A549 (cell line): ENCODE results near the gene NELFB. TPM values are rescaled to one million over a fixed set of nuclear protein-coding genes. Genes with fewer than 3 reads are reported as not detected.

Experiments
- ATAC-seq, 2 experiments: fragments of 200-7000 bp in 1 of 2; fragments of >200 bp in 1 of 2; cut with Nextera tagmentation in 1 of 2; cut with Tn5 transposase in 1 of 2; 3 replicates each; pipeline versions ENCODE4 v1.8.0 to v1.9.1; 2018 to 2020; ENCODE audit warnings: mild to moderate bottlenecking in 1 of 2, moderate library complexity in 1 of 2
- CTCF ChIA-PET: fragments of 300-600 bp; sonication (Branson Sonifier 250); formaldehyde crosslinking; extraction: SDS; loops from one replicate; lab custom pipeline; 2021; ENCODE audit warnings: antibody characterized with exemption, inconsistent platforms; lab: Yijun Ruan, JAX
- POLR2A ChIA-PET: fragments of 350-600 bp; formaldehyde crosslinking; extraction: SDS; loops from one replicate; lab custom pipeline; 2021; ENCODE audit warnings: antibody characterized with exemption, inconsistent platforms; lab: Yijun Ruan, JAX
- DNase-seq, 2 experiments: peaks; one replicate each; pipeline versions ENCODE4 v3.0.0 to v3.0.0-alpha.2; 2011 to 2016; ENCODE audit warnings: low read depth in 1 of 2, low spot score in 1 of 2
- FAIRE-seq: peaks from 2 replicates; lab custom pipeline; 2011; peaks lifted over from hg19 to GRCh38; lab: Jason Lieb, UNC
- H3K27ac ChIP-seq, 2 experiments: fragments of >200 bp; sonication (Bioruptor Twin); formaldehyde crosslinking; 3 replicates each; pipeline ENCODE4 v1.5.1; 2016 to 2017
- H3K4me1 ChIP-seq: fragments of >200 bp; sonication (Bioruptor Twin); formaldehyde crosslinking; 3 replicates; pipeline ENCODE4 v1.6.1; 2016
- H3K4me2 ChIP-seq: fragments of >200 bp; sonication (Bioruptor Twin); formaldehyde crosslinking; 3 replicates; pipeline ENCODE4 v1.6.1; 2016
- H3K4me3 ChIP-seq: fragments of >200 bp; sonication (Bioruptor Twin); formaldehyde crosslinking; 3 replicates; pipeline ENCODE4 v1.5.1; 2016
- H3K9me3 ChIP-seq: fragments of >200 bp; sonication (Bioruptor Twin); formaldehyde crosslinking; 3 replicates; pipeline ENCODE4 v1.6.1; 2016
- BCL3 ChIP-seq: fragments of >200 bp; sonication (Bioruptor Twin); formaldehyde crosslinking; IDR thresholded peaks from 3 replicates; pipeline ENCODE4 v1.6.1; 2016
- CBX8 ChIP-seq: fragments of 200-600 bp; sonication (generic); IDR thresholded peaks from 2 replicates; pipeline ENCODE4 v1.6.1; 2016
- FOSB ChIP-seq: fragments of 250-450 bp; sonication (Bioruptor Pico); IDR thresholded peaks from 2 replicates; pipeline ENCODE4 v1.5.0; 2020; ENCODE audit warnings: mild to moderate bottlenecking, moderate library complexity
- FOSL2 ChIP-seq, 2 experiments: fragments of 450-650 bp in 1 of 2; fragments of >200 bp in 1 of 2; sonication (Bioruptor Twin) in 1 of 2; formaldehyde crosslinking; IDR thresholded peaks; 2 replicates each; pipeline versions ENCODE4 v1.5.0 to v1.6.1; 2016 to 2020; ENCODE audit warnings: mild to moderate bottlenecking in 1 of 2, moderate library complexity in 1 of 2
- GATA3 ChIP-seq: IDR thresholded peaks from 2 replicates; pipeline ENCODE4 v1.6.1; 2012; ENCODE audit warnings: borderline replicate concordance
- HDAC2 ChIP-seq: fragments of 200-600 bp; sonication (generic); IDR thresholded peaks from 2 replicates; pipeline ENCODE4 v1.6.1; 2016
- NR3C1 ChIP-seq: fragments of >200 bp; sonication (Bioruptor Twin); formaldehyde crosslinking; IDR thresholded peaks from 3 replicates; pipeline ENCODE4 v1.6.1; 2017
- PHF8 ChIP-seq: fragments of 200-600 bp; sonication (generic); IDR thresholded peaks from 2 replicates; pipeline ENCODE4 v1.6.1; 2016; ENCODE audit warnings: low read depth, mild to moderate bottlenecking, antibody characterized with exemption, moderate library complexity, borderline replicate concordance
- POLR2AphosphoS2 ChIP-seq: conservative IDR thresholded peaks from 2 replicates; pipeline ENCODE4 v1.6.1; 2012; ENCODE audit warnings: low read length, improper control_type of control experiment, inconsistent platforms
- REST ChIP-seq: fragments of 200-600 bp; sonication (generic); IDR thresholded peaks from 2 replicates; pipeline ENCODE4 v1.6.1; 2016; ENCODE audit warnings: antibody characterized with exemption, mild to moderate bottlenecking, moderate library complexity
- RNF2 ChIP-seq: fragments of 200-600 bp; sonication (generic); IDR thresholded peaks from 2 replicates; pipeline ENCODE4 v1.6.1; 2016; ENCODE audit warnings: low read depth, mild to moderate bottlenecking, antibody characterized with exemption, moderate library complexity, borderline replicate concordance
- SMC3 ChIP-seq: fragments of >200 bp; sonication (Bioruptor Twin); formaldehyde crosslinking; IDR thresholded peaks from 3 replicates; pipeline ENCODE4 v1.6.1; 2018; ENCODE audit warnings: inconsistent platforms
- TFCP2L1 ChIP-seq: fragments of 250-450 bp; sonication (Bioruptor Pico); IDR thresholded peaks from 2 replicates; pipeline ENCODE4 v1.5.0; 2021; ENCODE audit warnings: mild to moderate bottlenecking
- ZC3H11A ChIP-seq: fragments of 450-650 bp; IDR thresholded peaks from 2 replicates; pipeline ENCODE4 v1.6.1; 2014; ENCODE audit warnings: antibody characterized with exemption, mild to moderate bottlenecking
- ZFP36 ChIP-seq: fragments of 450-650 bp; IDR thresholded peaks from 2 replicates; pipeline ENCODE4 v1.6.1; 2014; ENCODE audit warnings: borderline replicate concordance; ENCODE audit not compliant: partially characterized antibody
- WGBS: methylation state at CpG from one replicate; pipeline ENCODE4 v1.1.6; 2017; ENCODE audit errors: missing lambda C conversion rate; 5-methylcytosine and 5-hydroxymethylcytosine counted together
- polyA plus RNA-seq, 4 experiments: library from polyadenylated mRNA; depleted of rRNA in 3 of 4; stranded (reverse); fragments of >200 nt; fragmentation: RNase III in 1 of 4; extraction: RNeasy Plus Mini Kit Qiagen cat#74134 plus additional on column Dnase treatment in 1 of 4; gene quantifications; 2 replicates in 3 of 4; 3 replicates in 1 of 4; pipeline ENCODE4 v1.2.3, GENCODE V29; 2011 to 2017
- TF ChIP-seq, protein P1 (sequence below): IDR thresholded peaks from 2 replicates; pipeline ENCODE4 v1.6.1; 2012; ENCODE audit warnings: low read depth, borderline replicate concordance
- TF ChIP-seq, protein P2 (sequence below): fragments of 250-450 bp; sonication (Bioruptor Pico); IDR thresholded peaks from 2 replicates; pipeline ENCODE4 v1.5.0; 2021; ENCODE audit warnings: mild to moderate bottlenecking, moderate library complexity, borderline replicate concordance
- TF ChIP-seq, protein P3 (sequence below): fragments of 150-350 bp; IDR thresholded peaks from 2 replicates; pipeline ENCODE4 v1.6.1; 2014; ENCODE audit warnings: low read depth, mild to moderate bottlenecking, low read length

The NELFB gene
- polyA plus RNA-seq, 2 of the 4 experiments (the other 2 are of a cell fraction) = 31.8 to 45.3 TPM

DNA sequence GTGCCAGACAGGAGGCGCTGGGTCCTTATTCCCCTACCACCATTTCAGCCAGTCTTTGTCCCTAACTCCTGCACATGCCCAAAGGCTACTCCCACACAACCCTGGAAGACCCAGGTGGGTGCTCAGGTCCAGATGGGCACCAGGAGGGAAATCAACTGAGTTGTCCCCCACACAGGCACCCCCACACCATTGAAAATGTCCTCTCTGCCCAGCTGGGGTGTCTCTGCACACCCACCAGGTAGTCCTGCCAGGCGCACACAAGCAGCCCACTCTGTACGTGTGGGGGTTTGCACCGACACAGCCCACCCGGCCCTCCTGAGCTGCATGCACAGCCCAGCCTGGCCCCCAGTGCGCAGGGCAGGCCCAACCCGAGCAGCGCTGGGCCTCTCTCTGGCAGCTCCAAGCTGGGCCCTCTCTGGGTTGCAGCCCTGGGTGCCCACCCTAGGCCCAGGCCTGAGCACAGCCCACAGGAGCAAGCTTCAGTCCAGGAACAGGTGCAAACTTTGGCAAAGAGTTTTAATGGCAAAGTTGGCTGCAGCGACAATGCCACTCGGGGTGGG is 35.3 kb upstream of the NELFB start:
- H3K4me3 ChIP-seq = no peak overlapping the region
- H3K9me3 ChIP-seq = no peaks in the 10 kb centered on the region
- TF ChIP-seq GATA3 = no peak
- 0 out of 2 replicates have a peak, but pooled peaks have one; percentile 40 for TF ChIP-seq POLR2AphosphoS2
- POLR2A ChIA-PET = interaction anchor here (1.6 kb wide), 1 partner anchor 21 kb away, joined by 6 read pairs; the partner anchor contains the start of gene TUBB4B
- H3K4me2 ChIP-seq = no peak overlapping the region
- 96% methylated on average over 7 of the region's 10 CpGs for WGBS
- H3K27ac ChIP-seq = no peak overlapping the region
- DNase-seq = no peak
- CTCF ChIA-PET = interaction anchor here (1.4 to 9.9 kb wide), 6 partner anchors 10 to 171 kb away, joined by 4 to 113 read pairs (median 11); partner anchors contain the start of gene TUBB4B
- no peak for ATAC-seq
- FAIRE-seq = no peak
- peaks cover 46% of the 10 kb centered on the region for H3K4me1 ChIP-seq

DNA sequence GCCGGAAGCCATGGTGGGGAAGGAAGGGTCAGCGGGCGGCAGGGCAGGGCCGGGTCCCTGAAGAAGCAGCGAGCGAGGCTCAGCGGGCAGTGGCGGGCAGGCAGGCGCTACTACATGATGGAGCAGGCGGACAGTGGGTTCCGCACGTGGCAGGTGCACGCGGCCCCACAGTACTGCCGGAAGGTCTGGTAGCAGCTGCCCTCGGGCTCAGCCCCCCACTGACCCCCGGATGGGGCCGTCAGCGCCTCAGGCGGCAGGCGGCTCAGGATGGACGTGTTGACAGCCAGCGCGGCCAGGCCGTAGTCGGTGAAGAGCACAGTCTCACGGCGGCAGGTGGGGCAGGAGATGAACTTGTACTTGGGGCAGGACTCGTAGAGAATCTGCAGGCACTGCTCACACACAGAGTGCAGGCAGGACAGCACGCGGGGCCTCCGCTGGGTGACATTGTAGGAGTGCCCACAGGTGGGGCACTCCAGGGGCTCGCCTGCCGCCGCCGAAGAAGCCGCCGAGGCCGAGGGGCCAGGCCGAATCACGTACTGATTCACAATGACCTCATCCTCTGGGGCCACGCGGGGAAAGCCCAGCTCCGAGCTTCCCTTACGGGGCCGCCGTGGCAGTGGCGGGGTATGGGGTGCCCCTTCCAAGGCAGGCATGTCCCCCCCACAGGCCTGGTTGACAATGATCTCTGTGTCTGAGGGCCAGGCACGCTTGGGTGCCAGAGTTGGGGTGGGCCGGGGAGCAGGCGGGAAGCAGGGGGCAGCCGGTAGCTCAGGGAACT is 34.6 kb upstream of the NELFB start:
- WGBS = 96% methylated on average over 41 of the region's 52 CpGs
- no peaks in the 10 kb centered on the region for H3K9me3 ChIP-seq
- no peak overlapping the region for H3K4me2 ChIP-seq
- DNase-seq = no peak
- ATAC-seq = no peak
- H3K27ac ChIP-seq = no peak overlapping the region
- no peak for FAIRE-seq
- H3K4me3 ChIP-seq = no peak overlapping the region
- TF ChIP-seq BCL3 = no peak
- TF ChIP-seq, protein P1, sequence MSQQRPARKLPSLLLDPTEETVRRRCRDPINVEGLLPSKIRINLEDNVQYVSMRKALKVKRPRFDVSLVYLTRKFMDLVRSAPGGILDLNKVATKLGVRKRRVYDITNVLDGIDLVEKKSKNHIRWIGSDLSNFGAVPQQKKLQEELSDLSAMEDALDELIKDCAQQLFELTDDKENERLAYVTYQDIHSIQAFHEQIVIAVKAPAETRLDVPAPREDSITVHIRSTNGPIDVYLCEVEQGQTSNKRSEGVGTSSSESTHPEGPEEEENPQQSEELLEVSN = no peak
- no peak for TF ChIP-seq GATA3
- TF ChIP-seq FOSB (CRISPR knock-in tag) = no peak
- TF ChIP-seq FOSL2 (IDR thresholded peaks at IDR 0.05) = no peak
- no peak for TF ChIP-seq FOSL2 (CRISPR knock-in tag; IDR thresholded peaks at IDR 0.05)
- H3K4me1 ChIP-seq = peaks cover 52% of the 10 kb centered on the region
- ChIA-PET CTCF (interaction anchor here (2.3 to 9.9 kb wide), 4 partner anchors 16 to 100 kb away, joined by 9 to 113 read pairs (median 42); partner anchors contain the start of gene TUBB4B), POLR2A (interaction anchor here (1.4 kb wide), 1 partner anchor 20 kb away, joined by 4 read pairs; no protein-coding TSS in a partner anchor)

DNA sequence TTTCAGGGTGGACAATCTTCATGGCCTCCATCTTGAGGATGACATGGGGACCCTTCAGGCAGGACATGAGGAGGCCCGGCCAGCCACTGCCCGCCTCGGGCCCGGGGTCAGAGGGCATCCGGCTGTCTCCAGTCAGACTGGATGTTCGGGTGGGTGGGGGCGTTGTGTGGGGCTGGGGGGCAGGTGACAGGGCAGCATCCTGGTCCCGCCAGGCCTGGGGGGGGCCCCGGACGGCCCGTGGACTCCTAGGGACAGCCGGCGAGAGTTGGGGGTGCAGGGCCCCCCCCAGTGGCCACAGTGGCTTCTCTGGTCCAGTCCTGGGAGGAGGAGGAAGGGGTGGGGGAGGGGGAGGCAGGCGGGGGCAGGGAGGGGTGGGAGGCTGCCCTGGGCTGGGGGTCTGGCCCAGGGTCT is 34.0 kb upstream of the NELFB start:
- WGBS = 96% methylated on average over 5 of the region's 14 CpGs
- peaks cover 58% of the 10 kb centered on the region for H3K4me1 ChIP-seq
- no peak for ATAC-seq
- ChIA-PET CTCF (interaction anchor here (9.0 to 9.9 kb wide), 2 partner anchors 16 to 101 kb away, joined by 71 to 113 read pairs; partner anchors contain the start of gene TUBB4B), POLR2A (interaction anchor here (1.4 kb wide), 1 partner anchor 19 kb away, joined by 4 read pairs; no protein-coding TSS in a partner anchor)
- no peak for DNase-seq
- no peaks in the 10 kb centered on the region for H3K9me3 ChIP-seq
- no peak overlapping the region for H3K4me3 ChIP-seq
- H3K27ac ChIP-seq = peak overlapping the region in 1 of 2 experiments; percentile 89; a peak in 3 of 6 replicates
- FAIRE-seq = no peak
- peak overlapping the region; percentile 82; the same call in 2 of the 3 replicates for H3K4me2 ChIP-seq
- TF ChIP-seq TFCP2L1 (CRISPR knock-in tag) (no peak), SMC3 (no peak), NR3C1 (no peak), HDAC2 (no peak), PHF8 (no peak), CBX8 (no peak), ZFP36 (no peak), RNF2 (no peak), ZC3H11A (no peak), BCL3 (no peak), REST (no peak)
- TF ChIP-seq, protein P2, sequence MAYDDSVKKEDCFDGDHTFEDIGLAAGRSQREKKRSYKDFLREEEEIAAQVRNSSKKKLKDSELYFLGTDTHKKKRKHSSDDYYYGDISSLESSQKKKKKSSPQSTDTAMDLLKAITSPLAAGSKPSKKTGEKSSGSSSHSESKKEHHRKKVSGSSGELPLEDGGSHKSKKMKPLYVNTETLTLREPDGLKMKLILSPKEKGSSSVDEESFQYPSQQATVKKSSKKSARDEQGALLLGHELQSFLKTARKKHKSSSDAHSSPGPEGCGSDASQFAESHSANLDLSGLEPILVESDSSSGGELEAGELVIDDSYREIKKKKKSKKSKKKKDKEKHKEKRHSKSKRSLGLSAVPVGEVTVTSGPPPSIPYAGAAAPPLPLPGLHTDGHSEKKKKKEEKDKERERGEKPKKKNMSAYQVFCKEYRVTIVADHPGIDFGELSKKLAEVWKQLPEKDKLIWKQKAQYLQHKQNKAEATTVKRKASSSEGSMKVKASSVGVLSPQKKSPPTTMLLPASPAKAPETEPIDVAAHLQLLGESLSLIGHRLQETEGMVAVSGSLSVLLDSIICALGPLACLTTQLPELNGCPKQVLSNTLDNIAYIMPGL (CRISPR knock-in tag) = no peak
- TF ChIP-seq, protein P3, sequence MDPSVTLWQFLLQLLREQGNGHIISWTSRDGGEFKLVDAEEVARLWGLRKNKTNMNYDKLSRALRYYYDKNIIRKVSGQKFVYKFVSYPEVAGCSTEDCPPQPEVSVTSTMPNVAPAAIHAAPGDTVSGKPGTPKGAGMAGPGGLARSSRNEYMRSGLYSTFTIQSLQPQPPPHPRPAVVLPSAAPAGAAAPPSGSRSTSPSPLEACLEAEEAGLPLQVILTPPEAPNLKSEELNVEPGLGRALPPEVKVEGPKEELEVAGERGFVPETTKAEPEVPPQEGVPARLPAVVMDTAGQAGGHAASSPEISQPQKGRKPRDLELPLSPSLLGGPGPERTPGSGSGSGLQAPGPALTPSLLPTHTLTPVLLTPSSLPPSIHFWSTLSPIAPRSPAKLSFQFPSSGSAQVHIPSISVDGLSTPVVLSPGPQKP = no peak
